ENCODE measurements around the gene TBC1D13.

DNA sequence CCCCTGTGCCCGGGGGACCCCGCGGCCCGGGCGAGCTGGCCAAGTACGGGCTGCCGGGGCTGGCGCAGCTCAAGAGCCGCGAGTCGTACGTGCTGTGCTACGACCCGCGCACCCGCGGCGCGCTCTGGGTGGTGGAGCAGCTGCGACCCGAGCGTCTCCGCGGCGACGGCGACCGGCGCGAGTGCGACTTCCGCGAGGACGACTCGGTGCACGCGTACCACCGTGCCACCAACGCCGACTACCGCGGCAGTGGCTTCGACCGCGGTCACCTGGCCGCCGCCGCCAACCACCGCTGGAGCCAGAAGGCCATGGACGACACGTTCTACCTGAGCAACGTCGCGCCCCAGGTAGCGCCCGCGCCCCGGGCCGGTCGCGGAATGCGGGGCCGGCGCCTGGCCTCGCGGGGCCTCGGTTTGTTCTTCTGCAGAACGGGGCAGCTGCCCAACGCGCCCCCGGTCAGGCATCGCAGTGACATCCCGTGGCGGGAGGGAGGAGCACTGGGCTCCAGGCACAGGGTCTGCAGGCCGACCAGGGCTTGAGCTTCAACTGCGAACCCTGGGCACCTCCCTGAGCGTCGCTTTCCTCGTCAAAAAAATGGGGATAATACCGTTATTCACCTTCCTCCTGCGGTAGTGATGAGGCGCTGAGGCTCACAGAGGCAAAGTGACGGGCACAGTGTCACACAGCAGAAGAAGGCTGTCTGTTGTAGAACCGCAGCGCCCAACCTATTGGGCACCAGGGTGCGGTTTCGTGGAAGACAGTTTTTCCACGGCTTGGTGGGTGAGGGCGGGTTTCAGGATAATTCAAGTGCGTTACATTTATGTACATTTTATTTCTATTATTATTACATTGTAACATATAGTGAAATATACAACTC, 32.0 kb downstream of the TBC1D13 start:
- TF ChIP-seq, protein P1, sequence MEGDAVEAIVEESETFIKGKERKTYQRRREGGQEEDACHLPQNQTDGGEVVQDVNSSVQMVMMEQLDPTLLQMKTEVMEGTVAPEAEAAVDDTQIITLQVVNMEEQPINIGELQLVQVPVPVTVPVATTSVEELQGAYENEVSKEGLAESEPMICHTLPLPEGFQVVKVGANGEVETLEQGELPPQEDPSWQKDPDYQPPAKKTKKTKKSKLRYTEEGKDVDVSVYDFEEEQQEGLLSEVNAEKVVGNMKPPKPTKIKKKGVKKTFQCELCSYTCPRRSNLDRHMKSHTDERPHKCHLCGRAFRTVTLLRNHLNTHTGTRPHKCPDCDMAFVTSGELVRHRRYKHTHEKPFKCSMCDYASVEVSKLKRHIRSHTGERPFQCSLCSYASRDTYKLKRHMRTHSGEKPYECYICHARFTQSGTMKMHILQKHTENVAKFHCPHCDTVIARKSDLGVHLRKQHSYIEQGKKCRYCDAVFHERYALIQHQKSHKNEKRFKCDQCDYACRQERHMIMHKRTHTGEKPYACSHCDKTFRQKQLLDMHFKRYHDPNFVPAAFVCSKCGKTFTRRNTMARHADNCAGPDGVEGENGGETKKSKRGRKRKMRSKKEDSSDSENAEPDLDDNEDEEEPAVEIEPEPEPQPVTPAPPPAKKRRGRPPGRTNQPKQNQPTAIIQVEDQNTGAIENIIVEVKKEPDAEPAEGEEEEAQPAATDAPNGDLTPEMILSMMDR (conservative IDR thresholded peaks at IDR 0.05; ENCODE audit: low read length) = no peak
- no peak for TF ChIP-seq EZH2phosphoT487 (IDR thresholded peaks at IDR 0.05; ENCODE audit: borderline replicate concordance)
